Ishikawa (cell line): ENCODE measurements around the gene FUT3.

Source experiments
- CEBPB ChIP-seq: IDR thresholded peaks from 2 replicates; pipeline ENCODE4 v1.6.1; 2012
- CREB1 ChIP-seq: IDR thresholded peaks from 2 replicates; pipeline ENCODE4 v1.6.1; 2012; ENCODE audit warnings: low read depth
- EGR1 ChIP-seq: IDR thresholded peaks from 2 replicates; pipeline ENCODE4 v1.6.1; 2012
- EP300 ChIP-seq: IDR thresholded peaks from 2 replicates; pipeline ENCODE4 v1.6.1; 2012; ENCODE audit warnings: borderline replicate concordance
- FOXM1 ChIP-seq: IDR thresholded peaks from 2 replicates; pipeline ENCODE4 v1.6.1; 2012; ENCODE audit warnings: low read depth, borderline replicate concordance
- NFIC ChIP-seq: IDR thresholded peaks from 2 replicates; pipeline ENCODE4 v1.6.1; 2012
- RAD21 ChIP-seq: IDR thresholded peaks from 2 replicates; pipeline ENCODE4 v1.6.1; 2012; ENCODE audit warnings: low read depth
- TAF1 ChIP-seq: IDR thresholded peaks from 2 replicates; pipeline ENCODE4 v1.6.1; 2012; ENCODE audit warnings: low read depth, mild to moderate bottlenecking
- TCF12 ChIP-seq: IDR thresholded peaks from 2 replicates; pipeline ENCODE4 v1.6.1; 2012; ENCODE audit warnings: low read depth
- TEAD4 ChIP-seq: IDR thresholded peaks from 2 replicates; pipeline ENCODE4 v1.6.1; 2012
- YY1 ChIP-seq: IDR thresholded peaks from 2 replicates; pipeline ENCODE4 v1.6.1; 2012; ENCODE audit warnings: low read depth
- ZBTB7A ChIP-seq: IDR thresholded peaks from 2 replicates; pipeline ENCODE4 v1.6.1; 2012; ENCODE audit warnings: low read depth
- TF ChIP-seq, protein P1 (sequence below): IDR thresholded peaks from 2 replicates; pipeline ENCODE4 v1.6.1; 2012; ENCODE audit warnings: low read depth, mild to moderate bottlenecking
- TF ChIP-seq, protein P2 (sequence below): IDR thresholded peaks from 2 replicates; pipeline ENCODE4 v1.6.1; 2012
- TF ChIP-seq, protein P3 (sequence below): IDR thresholded peaks from 2 replicates; pipeline ENCODE4 v1.6.1; 2012

Gene FUT3

DNA sequence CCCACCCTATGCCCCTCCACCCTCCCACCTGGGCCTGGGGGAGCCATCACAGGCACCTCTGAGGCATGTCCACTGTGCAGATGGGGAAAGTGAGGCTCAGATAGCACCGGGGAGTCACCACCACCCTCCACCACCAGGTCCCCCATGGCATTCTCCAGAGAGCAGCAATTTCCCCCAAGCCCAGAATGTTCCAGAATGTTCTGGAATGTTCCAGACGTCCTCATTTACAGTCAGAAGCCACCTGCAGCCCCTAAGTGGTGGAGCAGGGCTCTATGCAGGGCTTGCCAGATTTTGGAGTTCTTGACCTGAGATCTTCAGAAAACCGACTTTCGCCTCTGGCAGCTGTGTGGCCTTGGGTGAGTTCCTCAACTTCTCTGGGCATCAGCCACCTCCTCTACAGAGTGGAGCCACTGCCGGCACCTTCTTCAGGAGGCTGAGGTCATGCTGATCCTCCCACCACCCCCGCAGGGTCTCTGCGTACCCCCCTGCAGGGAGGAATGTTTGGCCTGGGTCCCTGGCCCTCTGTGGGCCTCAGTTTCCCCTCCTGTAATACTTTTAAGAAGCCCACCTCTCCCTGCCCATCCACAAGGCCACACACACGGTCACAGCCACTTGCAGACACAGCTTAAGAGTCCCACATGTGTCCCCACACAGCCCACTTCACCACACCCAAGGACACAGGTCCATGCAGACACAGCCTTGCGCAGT is 12.9 kb upstream of the FUT3 start:
- TF ChIP-seq, protein P1, sequence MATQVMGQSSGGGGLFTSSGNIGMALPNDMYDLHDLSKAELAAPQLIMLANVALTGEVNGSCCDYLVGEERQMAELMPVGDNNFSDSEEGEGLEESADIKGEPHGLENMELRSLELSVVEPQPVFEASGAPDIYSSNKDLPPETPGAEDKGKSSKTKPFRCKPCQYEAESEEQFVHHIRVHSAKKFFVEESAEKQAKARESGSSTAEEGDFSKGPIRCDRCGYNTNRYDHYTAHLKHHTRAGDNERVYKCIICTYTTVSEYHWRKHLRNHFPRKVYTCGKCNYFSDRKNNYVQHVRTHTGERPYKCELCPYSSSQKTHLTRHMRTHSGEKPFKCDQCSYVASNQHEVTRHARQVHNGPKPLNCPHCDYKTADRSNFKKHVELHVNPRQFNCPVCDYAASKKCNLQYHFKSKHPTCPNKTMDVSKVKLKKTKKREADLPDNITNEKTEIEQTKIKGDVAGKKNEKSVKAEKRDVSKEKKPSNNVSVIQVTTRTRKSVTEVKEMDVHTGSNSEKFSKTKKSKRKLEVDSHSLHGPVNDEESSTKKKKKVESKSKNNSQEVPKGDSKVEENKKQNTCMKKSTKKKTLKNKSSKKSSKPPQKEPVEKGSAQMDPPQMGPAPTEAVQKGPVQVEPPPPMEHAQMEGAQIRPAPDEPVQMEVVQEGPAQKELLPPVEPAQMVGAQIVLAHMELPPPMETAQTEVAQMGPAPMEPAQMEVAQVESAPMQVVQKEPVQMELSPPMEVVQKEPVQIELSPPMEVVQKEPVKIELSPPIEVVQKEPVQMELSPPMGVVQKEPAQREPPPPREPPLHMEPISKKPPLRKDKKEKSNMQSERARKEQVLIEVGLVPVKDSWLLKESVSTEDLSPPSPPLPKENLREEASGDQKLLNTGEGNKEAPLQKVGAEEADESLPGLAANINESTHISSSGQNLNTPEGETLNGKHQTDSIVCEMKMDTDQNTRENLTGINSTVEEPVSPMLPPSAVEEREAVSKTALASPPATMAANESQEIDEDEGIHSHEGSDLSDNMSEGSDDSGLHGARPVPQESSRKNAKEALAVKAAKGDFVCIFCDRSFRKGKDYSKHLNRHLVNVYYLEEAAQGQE: no peak
- TF ChIP-seq, protein P2, sequence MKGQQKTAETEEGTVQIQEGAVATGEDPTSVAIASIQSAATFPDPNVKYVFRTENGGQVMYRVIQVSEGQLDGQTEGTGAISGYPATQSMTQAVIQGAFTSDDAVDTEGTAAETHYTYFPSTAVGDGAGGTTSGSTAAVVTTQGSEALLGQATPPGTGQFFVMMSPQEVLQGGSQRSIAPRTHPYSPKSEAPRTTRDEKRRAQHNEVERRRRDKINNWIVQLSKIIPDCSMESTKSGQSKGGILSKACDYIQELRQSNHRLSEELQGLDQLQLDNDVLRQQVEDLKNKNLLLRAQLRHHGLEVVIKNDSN: no peak
- no peak for TF ChIP-seq CEBPB
- no peak for TF ChIP-seq EGR1
- TF ChIP-seq, protein P3, sequence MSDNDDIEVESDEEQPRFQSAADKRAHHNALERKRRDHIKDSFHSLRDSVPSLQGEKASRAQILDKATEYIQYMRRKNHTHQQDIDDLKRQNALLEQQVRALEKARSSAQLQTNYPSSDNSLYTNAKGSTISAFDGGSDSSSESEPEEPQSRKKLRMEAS: no peak
- no peak for TF ChIP-seq YY1
- TF ChIP-seq TCF12: no peak
- no peak for TF ChIP-seq RAD21
- TF ChIP-seq FOXM1: no peak
- no peak for TF ChIP-seq TAF1

DNA sequence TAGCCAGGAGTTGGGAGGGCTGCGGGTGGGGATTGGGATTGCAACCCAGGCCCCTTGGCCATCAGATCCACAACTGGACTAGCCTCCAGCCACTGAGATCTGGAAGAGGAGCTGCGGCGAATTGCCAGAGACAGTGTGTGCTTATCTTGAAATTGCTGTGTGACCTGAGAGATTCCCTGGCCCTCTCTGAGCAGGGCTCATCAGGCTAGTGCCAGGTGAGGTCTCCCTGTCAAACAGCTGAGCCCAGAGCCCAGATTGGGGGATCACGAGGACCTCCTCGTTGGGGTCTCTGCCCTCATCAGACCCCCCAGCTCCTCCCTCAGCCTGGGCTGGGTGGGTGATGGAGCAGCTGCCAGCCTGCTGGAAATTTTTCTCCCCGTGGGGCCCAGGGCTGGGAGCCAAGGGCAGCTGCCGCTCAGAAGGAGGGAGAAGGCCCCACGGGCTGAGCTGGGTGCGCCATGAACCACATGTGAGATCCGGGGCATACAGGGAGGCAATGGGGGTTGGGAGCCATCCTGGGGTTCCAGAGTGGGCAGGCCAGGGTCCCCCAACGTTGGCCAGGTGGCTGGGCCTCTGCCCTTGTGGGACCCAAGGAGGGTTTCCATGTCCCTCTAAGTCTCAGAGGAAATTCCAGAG is 11.9 kb upstream of the FUT3 start:
- TF ChIP-seq CREB1 (no peak), CEBPB (no peak), YY1 (no peak), ZBTB7A (no peak), RAD21 (no peak), EGR1 (no peak), FOXM1 (no peak), TCF12 (no peak), TAF1 (no peak), EP300 (no peak), NFIC (no peak), TEAD4 (no peak)
- TF ChIP-seq, protein P2: no peak
- TF ChIP-seq, protein P1: no peak
- TF ChIP-seq, protein P3: no peak

DNA sequence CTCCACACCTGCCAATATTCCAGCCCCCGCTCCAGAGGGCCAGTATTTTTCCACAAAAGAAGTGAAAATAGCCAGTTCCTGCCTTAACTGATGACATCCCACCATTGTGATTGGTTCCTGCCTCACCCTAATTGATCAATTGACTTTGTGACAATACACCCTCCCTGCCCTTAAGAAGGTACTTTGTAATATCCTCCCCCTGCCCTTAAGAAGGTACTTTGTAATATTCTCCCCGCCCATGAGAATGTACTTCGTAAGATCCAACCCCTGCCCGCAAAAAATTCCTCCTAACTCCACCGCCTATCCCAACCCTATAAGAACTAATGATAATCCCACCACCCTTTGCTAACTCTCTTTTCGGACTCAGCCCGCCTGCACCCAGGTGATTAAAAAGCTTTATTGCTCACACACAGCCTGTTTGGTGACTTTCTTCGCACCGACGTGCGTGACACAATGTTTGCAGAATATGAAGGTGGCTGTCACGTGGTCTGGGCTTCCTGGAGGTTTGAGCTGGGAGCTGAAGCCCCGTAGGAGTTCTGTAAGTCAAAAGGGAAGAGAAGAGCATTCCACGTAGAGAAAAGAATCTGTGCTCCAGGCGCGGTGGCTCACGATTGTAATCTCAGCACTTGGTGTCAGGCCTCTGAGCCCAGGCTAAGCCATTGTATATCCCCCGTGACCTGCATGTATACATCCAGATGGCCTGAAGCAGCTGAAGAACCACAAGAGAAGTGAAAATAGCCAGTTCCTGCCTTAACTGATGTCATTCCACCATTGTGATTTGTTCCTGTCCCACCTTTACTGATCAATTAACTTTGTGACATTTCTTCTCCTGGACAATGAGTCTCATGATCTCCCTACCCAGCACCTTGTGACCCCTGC is 6.2 kb upstream of the FUT3 start:
- no peak for TF ChIP-seq RAD21
- no peak for TF ChIP-seq CEBPB
- no peak for TF ChIP-seq YY1
- no peak for TF ChIP-seq TEAD4
- TF ChIP-seq EP300: no peak
- TF ChIP-seq, protein P2: no peak
- TF ChIP-seq, protein P3: no peak
- TF ChIP-seq, protein P1: no peak
- TF ChIP-seq EGR1: no peak
